Peyer's patch (tissue), 4 donors: Measurements from ENCODE around the gene ACADSB. TPM values are rescaled to one million over a fixed set of nuclear protein-coding genes. Genes with fewer than 3 reads are reported as not detected.

Experiments used
- DNase-seq, 3 donors: peaks; one replicate each; pipeline ENCODE4 v3.0.0-alpha.2; 2017 to 2019
- H3K27ac ChIP-seq, 4 donors: fragments of 200-600 bp; sonication (generic); one replicate each; pipeline ENCODE4 v1.5.1; 2016 to 2019
- H3K27me3 ChIP-seq, 2 donors: fragments of 200-600 bp; sonication (generic); one replicate each; pipeline ENCODE4 v1.5.1; 2019
- H3K36me3 ChIP-seq, 3 donors: fragments of 200-600 bp; sonication (generic); one replicate each; pipeline ENCODE4 v1.5.1; 2016 to 2019
- H3K4me1 ChIP-seq, 4 donors: fragments of 200-600 bp; sonication (generic); one replicate each; pipeline ENCODE4 v1.5.1; 2016 to 2019
- H3K4me3 ChIP-seq, 4 donors: fragments of 200-600 bp; sonication (generic); 1 replicate in 3 of 4; 2 replicates in 1 of 4; pipeline ENCODE4 v1.5.1; 2016 to 2019; ENCODE audit warnings: mild to moderate bottlenecking in 1 of 4
- H3K9me3 ChIP-seq, 4 donors: fragments of 200-600 bp; sonication (generic); one replicate each; pipeline ENCODE4 v1.5.1; 2016 to 2019; ENCODE audit warnings: mild to moderate bottlenecking in 1 of 4
- CTCF ChIP-seq, 6 experiments: fragments of 450-650 bp in 4 of 6; fragments of 200-600 bp in 2 of 6; sonication (generic) in 1 of 6; IDR thresholded peaks; one replicate each; pipeline ENCODE4 v1.5.1; 2017 to 2019; ENCODE audit warnings: antibody characterized with exemption in 6 of 6, mild to moderate bottlenecking in 3 of 6, moderate library complexity in 1 of 6
- POLR2A ChIP-seq, 2 donors: fragments of 450-650 bp; IDR thresholded peaks; one replicate each; pipeline ENCODE4 v1.5.1; 2017; ENCODE audit warnings: antibody characterized with exemption in 2 of 2, mild to moderate bottlenecking in 2 of 2, moderate library complexity in 2 of 2
- total RNA-seq, 4 donors: library from RNA; depleted of rRNA; stranded (reverse); fragments of >200 nt; gene quantifications; one replicate each; pipeline ENCODE4 v1.1.0, GENCODE V29; 2016

Gene ACADSB
- total RNA-seq, 4 donors from 2014 or later, result 9.1 to 14.2 (median 10.2) TPM

- no peak for DNase-seq
- Histone ChIP-seq H3K36me3 (peaks cover 0 to 35% (median 0%) of the 10 kb centered on the region in 3 donors), H3K27me3 (no peaks in the 10 kb centered on the region), H3K4me1 (peaks cover 0 to 3% (median 0%) of the 10 kb centered on the region in 4 donors), H3K27ac (no peak overlapping the region), H3K4me3 (no peak overlapping the region), H3K9me3 (no peaks in the 10 kb centered on the region)
- TF ChIP-seq POLR2A (IDR thresholded peaks at IDR 0.05) (no peak), CTCF (IDR thresholded peaks at IDR 0.05) (no peak)
These were observed 10.9 kb upstream of the ACADSB start for GRCh38 chr10:122997864-122998263.

GRCh38 chr10:122998360-122998917 is 10.4 kb upstream of the ACADSB start:
- no peak overlapping the region for H3K27ac ChIP-seq
- H3K27me3 ChIP-seq, result no peaks in the 10 kb centered on the region
- no peak overlapping the region for H3K4me3 ChIP-seq
- H3K36me3 ChIP-seq, result peaks cover 0 to 32% (median 0%) of the 10 kb centered on the region in 3 donors
- no peak for TF ChIP-seq POLR2A (IDR thresholded peaks at IDR 0.05)
- TF ChIP-seq CTCF (IDR thresholded peaks at IDR 0.05), result no peak
- peaks cover 0 to 3% (median 0%) of the 10 kb centered on the region in 4 donors for H3K4me1 ChIP-seq
- DNase-seq, result no peak
- no peaks in the 10 kb centered on the region for H3K9me3 ChIP-seq

GRCh38 chr10:122998934-122999333 is 9.9 kb upstream of the ACADSB start:
- peaks cover 0 to 27% (median 0%) of the 10 kb centered on the region in 3 donors for H3K36me3 ChIP-seq
- H3K27me3 ChIP-seq, result no peaks in the 10 kb centered on the region
- H3K4me1 ChIP-seq, result peaks cover 0 to 3% (median 0%) of the 10 kb centered on the region in 4 donors
- H3K27ac ChIP-seq, result no peak overlapping the region
- H3K4me3 ChIP-seq, result no peak overlapping the region
- TF ChIP-seq CTCF (IDR thresholded peaks at IDR 0.05), result no peak
- no peak for TF ChIP-seq POLR2A (IDR thresholded peaks at IDR 0.05)
- no peaks in the 10 kb centered on the region for H3K9me3 ChIP-seq
- no peak for DNase-seq

GRCh38 chr10:122999347-122999746 is 9.5 kb upstream of the ACADSB start:
- Histone ChIP-seq H3K36me3 (peaks cover 0 to 23% (median 0%) of the 10 kb centered on the region in 3 donors), H3K4me3 (no peak overlapping the region)
- TF ChIP-seq POLR2A (IDR thresholded peaks at IDR 0.05), result no peak
- TF ChIP-seq CTCF (IDR thresholded peaks at IDR 0.05), result no peak

GRCh38 chr10:123000155-123000554 is 8.7 kb upstream of the ACADSB start:
- no peak for DNase-seq
- H3K9me3 ChIP-seq, result no peaks in the 10 kb centered on the region
- peaks cover 0 to 20% (median 0%) of the 10 kb centered on the region in 3 donors for H3K36me3 ChIP-seq
- TF ChIP-seq CTCF (IDR thresholded peaks at IDR 0.05) (no peak), POLR2A (IDR thresholded peaks at IDR 0.05) (no peak)
- no peaks in the 10 kb centered on the region for H3K27me3 ChIP-seq
- no peak overlapping the region for H3K27ac ChIP-seq
- H3K4me3 ChIP-seq, result no peak overlapping the region
- peaks cover 0 to 3% (median 0%) of the 10 kb centered on the region in 4 donors for H3K4me1 ChIP-seq

More at GRCh38 chr10:122999347-122999746, 9.5 kb upstream of the ACADSB start:
- Histone ChIP-seq H3K9me3 (no peaks in the 10 kb centered on the region), H3K4me1 (peaks cover 0 to 3% (median 0%) of the 10 kb centered on the region in 4 donors), H3K27ac (no peak overlapping the region), H3K27me3 (no peaks in the 10 kb centered on the region)
- no peak for DNase-seq
